GM12878 (cell line): ENCODE results near the gene RAB23. TPM values are rescaled to one million over a fixed set of nuclear protein-coding genes. Genes with fewer than 3 reads are reported as not detected.

Source experiments
- ATAC-seq: fragments of 200-7000 bp; cut with Tn5 transposase; 3 replicates; pipeline ENCODE4 v1.9.1; 2020; ENCODE audit warnings: mild to moderate bottlenecking, moderate library complexity
- BruUV-seq: library from RNA; stranded (reverse); fragments of 400-500 nt; replicated peaks from 2 replicates; lab custom pipeline; 2021; lab: Mats Ljungman, UMichigan
- CTCF ChIA-PET: fragments of 300-600 bp; sonication (Branson Sonifier 250); formaldehyde crosslinking; extraction: SDS; loops from one replicate; lab custom pipeline; 2021; ENCODE audit warnings: inconsistent platforms; lab: Yijun Ruan, JAX
- POLR2A ChIA-PET: fragments of 350-600 bp; formaldehyde crosslinking; extraction: SDS; loops from one replicate; lab custom pipeline; 2021; ENCODE audit warnings: inconsistent platforms; lab: Charles Lee
- RAD21 ChIA-PET: fragments of 300-600 bp; sonication (Branson Sonifier 250); formaldehyde crosslinking; loops from one replicate; lab custom pipeline; 2023; ENCODE audit warnings: antibody characterized with exemption; ENCODE audit not compliant: unreplicated experiment; lab: Charles Lee
- SMC1A ChIA-PET: fragments of 300-600 bp; sonication (Branson Sonifier 250); formaldehyde crosslinking; loops from one replicate; lab custom pipeline; 2023; ENCODE audit not compliant: unreplicated experiment, uncharacterized antibody; lab: Charles Lee
- DNase-seq: peaks from one replicate; pipeline ENCODE4 v3.0.0-alpha.2; 2011; ENCODE audit warnings: low read depth, low spot score
- FAIRE-seq: peaks from 3 replicates; lab custom pipeline; 2011; peaks lifted over from hg19 to GRCh38; lab: Jason Lieb, UNC
- H2AFZ ChIP-seq: 2 replicates; pipeline ENCODE4 v1.6.0; 2011; ENCODE audit warnings: low read depth, low read length, control low read depth; ENCODE audit not compliant: control insufficient read depth
- H3K27ac ChIP-seq: 2 replicates; pipeline ENCODE4 v1.5.1; 2011; ENCODE audit warnings: control low read depth; ENCODE audit not compliant: control insufficient read depth, insufficient read depth
- H3K27me3 ChIP-seq, 2 experiments: replicated peaks in 1 of 2; 2 replicates each; pipeline versions ENCODE4 v1.6.0 to v1.6.1; 2011; ENCODE audit warnings: low read length in 1 of 2; ENCODE audit not compliant: control insufficient read depth in 2 of 2, insufficient read depth in 2 of 2
- H3K36me3 ChIP-seq, 2 experiments: 2 replicates each; pipeline ENCODE4 v1.5.1; 2011; ENCODE audit warnings: low read length in 1 of 2; ENCODE audit not compliant: control insufficient read depth in 2 of 2, insufficient read depth in 2 of 2
- H3K4me1 ChIP-seq: 2 replicates; pipeline ENCODE4 v1.6.1; 2011; ENCODE audit warnings: mild to moderate bottlenecking, low read length, moderate library complexity, mixed read lengths; ENCODE audit not compliant: control insufficient read depth, insufficient read depth
- H3K4me2 ChIP-seq: 2 replicates; pipeline ENCODE4 v1.6.0; 2011; ENCODE audit warnings: control low read depth; ENCODE audit not compliant: control insufficient read depth, insufficient read depth
- H3K4me3 ChIP-seq: fragments of 200-600 bp; sonication (generic); 2 replicates; pipeline ENCODE4 v1.5.1; 2016
- H3K79me2 ChIP-seq: 2 replicates; pipeline ENCODE4 v1.6.0; 2011; ENCODE audit warnings: low read length; ENCODE audit not compliant: control insufficient read depth, insufficient read depth
- H3K9ac ChIP-seq: 2 replicates; pipeline ENCODE4 v1.8.0; 2011; ENCODE audit warnings: low read length, control low read depth, mixed read lengths; ENCODE audit not compliant: control insufficient read depth, insufficient read depth
- H3K9me3 ChIP-seq: replicated peaks from 3 replicates; pipeline ENCODE4 v1.5.1; 2011; ENCODE audit warnings: mild to moderate bottlenecking, low read length; ENCODE audit not compliant: control insufficient read depth, insufficient read depth
- H4K20me1 ChIP-seq: 2 replicates; pipeline ENCODE4 v1.6.0; 2011; ENCODE audit not compliant: control insufficient read depth, insufficient read depth
- ATF7 ChIP-seq: fragments of 450-650 bp; IDR thresholded peaks from 2 replicates; pipeline ENCODE4 v1.6.1; 2016; ENCODE audit warnings: low read depth, mild to moderate bottlenecking
- IKZF1 ChIP-seq: fragments of 450-650 bp; conservative IDR thresholded peaks from 2 replicates; pipeline ENCODE4 v1.6.1; 2017; ENCODE audit warnings: antibody characterized with exemption, mild to moderate bottlenecking
- MEF2A ChIP-seq: IDR thresholded peaks from 2 replicates; pipeline ENCODE4 v1.6.1; 2011; ENCODE audit warnings: low read depth, mild to moderate bottlenecking, low read length, moderate library complexity; ENCODE audit not compliant: insufficient read depth
- USF2 ChIP-seq: IDR thresholded peaks from 2 replicates; pipeline ENCODE4 v1.6.1; 2011; ENCODE audit warnings: low read depth, low read length, improper control_type of control experiment, borderline replicate concordance
- ZNF24 ChIP-seq: fragments of 450-650 bp; IDR thresholded peaks from 2 replicates; pipeline ENCODE4 v1.6.1; 2017; ENCODE audit warnings: antibody characterized with exemption, mild to moderate bottlenecking
- WGBS: methylation state at CpG from one replicate; pipeline ENCODE4 v1.1.6; 2016; ENCODE audit warnings: low lambda C conversion rate; ENCODE audit not compliant: insufficient replicate concordance, insufficient coverage; ENCODE audit errors: missing lambda C conversion rate; 5-methylcytosine and 5-hydroxymethylcytosine counted together
- in situ Hi-C: fragments of 300-500 bp; cut with MboI; formaldehyde crosslinking; loops from 9 replicates; pipeline ENCODE4 v1.14.3; 2018; ENCODE audit warnings: mixed read lengths
- intact Hi-C: fragments of 100-400 bp; cut with micrococcal nuclease; formaldehyde crosslinking; loops from one replicate; pipeline ENCODE4 v1.14.2; 2022; ENCODE audit not compliant: unreplicated experiment
- polyA plus RNA-seq, 11 experiments: library from polyadenylated mRNA; depleted of rRNA in 4 of 11; unstranded in 6 of 11; stranded (reverse) in 5 of 11; fragments of >200 nt; fragmentation: Nextera tagmentation in 4 of 11; fragmentation: Illumina TruSeq in 1 of 11; extraction: Ambion mirVana in 4 of 11; extraction: Trizol in 1 of 11; gene quantifications; 1 replicate in 1 of 11; 2 replicates in 10 of 11; pipeline versions ENCODE4 v1.2.1 to v1.2.3, GENCODE V29; 2011 to 2016; ENCODE audit warnings: inconsistent platforms in 2 of 11, missing spikeins in 2 of 11, low read depth in 1 of 11
- total RNA-seq, 4 experiments: library from RNA; depleted of rRNA in 3 of 4; stranded (reverse); fragments of >200 nt in 3 of 4; fragmentation: Illumina TruSeq in 1 of 4; extraction: Trizol in 1 of 4; gene quantifications; 2 replicates each; pipeline versions ENCODE4 v1.2.1 to v1.2.3, GENCODE V29; 2013 to 2021

The RAB23 gene
- total and polyA plus RNA-seq, 10 of the 15 experiments (the other 5 are each of a cell fraction or from before 2014, with no cell fraction given) = 0.80 to 6.0 (median 3.1) TPM

GRCh38 chr6:57173886-57174510 is 48.1 kb downstream of the RAB23 start:
- Histone ChIP-seq H3K4me3 (peak overlapping the region; percentile 84), H3K27me3 (no peaks in the 10 kb centered on the region), H3K9me3 (no peaks in the 10 kb centered on the region), H4K20me1 (no peaks in the 10 kb centered on the region), H3K4me2 (peak overlapping the region; percentile 93), H3K36me3 (peaks cover 0 to 5% of the 10 kb centered on the region in 2 experiments; a peak in 3 of 4 replicates), H3K9ac (peak overlapping the region; percentile 73), H3K27ac (peak overlapping the region; percentile 86), H2AFZ (peak overlapping the region; percentile 79), H3K4me1 (no peaks in the 10 kb centered on the region), H3K79me2 (peaks cover 67% of the 10 kb centered on the region)
- TSS peak; percentile 45 for BruUV-seq
- TF ChIP-seq ZNF24 = peak; percentile 49; the same call in 1 of the 2 replicates
- no peak for TF ChIP-seq ATF7
- TF ChIP-seq MEF2A = no peak
- no peak for TF ChIP-seq USF2
- TF ChIP-seq IKZF1 = 0 out of 2 replicates have a peak, but pooled peaks have one; percentile 24
- in situ Hi-C loops (loop anchor here (10.0 kb wide), 1 partner anchor 141 kb away; the partner anchor contains the start of gene PRIM2), intact Hi-C loops (loop anchor here (2.0 to 5.0 kb wide), 6 partner anchors 49 to 272 kb away; partner anchors contain the start of genes BEND6, PRIM2, RAB23 and ZNF451)
- 44% methylated on average over 5 of the region's 5 CpGs for WGBS
- FAIRE-seq = no peak
- ChIA-PET CTCF (interaction anchor here (1.0 kb wide), 1 partner anchor 143 kb away, joined by 3 read pairs; the partner anchor contains the start of gene PRIM2), SMC1A (no interaction called here), RAD21 (interaction anchor here (1.3 kb wide), 1 partner anchor 270 kb away, joined by 3 read pairs; no protein-coding TSS in a partner anchor), POLR2A (interaction anchor here (1.3 kb wide), 1 partner anchor 9 kb away, joined by 4 read pairs; no protein-coding TSS in a partner anchor)
- DNase-seq = no peak
- no peak for ATAC-seq
